Coronary artery (tissue), 2 donors: ENCODE measurements around the gene ZNF621.
A peak's percentile ranks its signal among the peaks of the same experiment; 100 is the strongest.

ENCODE experiments used
- DNase-seq: peaks from one replicate; pipeline ENCODE4 v3.0.0-alpha.2; 2017; ENCODE audit warnings: low spot score
- H3K27ac ChIP-seq, 2 donors: fragments of 200-600 bp; sonication (generic); one replicate each; pipeline ENCODE4 v1.5.1; 2016 to 2019
- H3K4me3 ChIP-seq: fragments of 200-600 bp; sonication (generic); 2 replicates; pipeline ENCODE4 v1.5.1; 2016; ENCODE audit warnings: mild to moderate bottlenecking, moderate library complexity
- TF ChIP-seq, protein P1 (sequence below): fragments of 200-600 bp; sonication (generic); IDR thresholded peaks from one replicate; pipeline ENCODE4 v1.5.1; 2019; ENCODE audit warnings: antibody characterized with exemption

The ZNF621 gene

DNA sequence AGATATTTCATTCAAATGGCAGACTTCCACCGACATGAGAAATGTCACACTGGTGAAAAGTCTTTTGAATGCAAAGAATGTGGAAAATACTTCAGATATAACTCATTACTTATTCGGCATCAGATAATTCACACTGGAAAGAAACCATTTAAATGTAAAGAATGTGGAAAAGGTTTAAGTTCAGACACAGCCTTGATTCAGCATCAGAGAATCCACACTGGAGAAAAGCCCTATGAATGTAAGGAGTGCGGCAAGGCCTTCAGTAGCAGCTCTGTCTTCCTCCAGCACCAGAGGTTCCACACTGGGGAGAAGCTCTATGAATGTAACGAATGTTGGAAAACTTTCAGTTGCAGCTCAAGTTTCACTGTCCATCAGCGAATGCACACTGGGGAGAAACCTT lies 8.6 kb upstream of the ZNF621 start:
- no peak for DNase-seq
- TF ChIP-seq, protein P1, sequence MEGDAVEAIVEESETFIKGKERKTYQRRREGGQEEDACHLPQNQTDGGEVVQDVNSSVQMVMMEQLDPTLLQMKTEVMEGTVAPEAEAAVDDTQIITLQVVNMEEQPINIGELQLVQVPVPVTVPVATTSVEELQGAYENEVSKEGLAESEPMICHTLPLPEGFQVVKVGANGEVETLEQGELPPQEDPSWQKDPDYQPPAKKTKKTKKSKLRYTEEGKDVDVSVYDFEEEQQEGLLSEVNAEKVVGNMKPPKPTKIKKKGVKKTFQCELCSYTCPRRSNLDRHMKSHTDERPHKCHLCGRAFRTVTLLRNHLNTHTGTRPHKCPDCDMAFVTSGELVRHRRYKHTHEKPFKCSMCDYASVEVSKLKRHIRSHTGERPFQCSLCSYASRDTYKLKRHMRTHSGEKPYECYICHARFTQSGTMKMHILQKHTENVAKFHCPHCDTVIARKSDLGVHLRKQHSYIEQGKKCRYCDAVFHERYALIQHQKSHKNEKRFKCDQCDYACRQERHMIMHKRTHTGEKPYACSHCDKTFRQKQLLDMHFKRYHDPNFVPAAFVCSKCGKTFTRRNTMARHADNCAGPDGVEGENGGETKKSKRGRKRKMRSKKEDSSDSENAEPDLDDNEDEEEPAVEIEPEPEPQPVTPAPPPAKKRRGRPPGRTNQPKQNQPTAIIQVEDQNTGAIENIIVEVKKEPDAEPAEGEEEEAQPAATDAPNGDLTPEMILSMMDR = no peak
- no peak overlapping the region for H3K4me3 ChIP-seq
- H3K27ac ChIP-seq = no peak overlapping the region

DNA sequence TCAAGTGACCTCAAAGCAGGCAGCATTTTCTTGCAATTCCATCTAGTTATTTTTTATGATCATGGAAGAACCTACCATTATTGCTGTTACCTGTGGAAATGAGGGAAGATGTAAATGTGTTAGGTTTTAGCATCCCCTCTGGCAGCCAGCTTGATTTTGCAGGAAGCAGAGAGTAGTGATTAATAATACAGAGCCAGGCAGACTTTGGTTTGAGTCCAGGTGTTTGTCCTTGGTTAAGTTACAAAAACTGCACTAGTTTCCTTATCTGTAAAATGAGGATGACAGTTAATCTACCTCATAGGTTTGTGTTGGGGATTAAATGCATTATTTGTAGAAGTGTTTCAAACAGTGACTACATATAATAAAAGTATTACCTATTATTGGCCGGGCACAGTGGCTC lies 6.7 kb upstream of the ZNF621 start:
- DNase-seq = no peak
- no peak overlapping the region for H3K4me3 ChIP-seq
- TF ChIP-seq, protein P1 = no peak
- H3K27ac ChIP-seq = no peak overlapping the region

DNA sequence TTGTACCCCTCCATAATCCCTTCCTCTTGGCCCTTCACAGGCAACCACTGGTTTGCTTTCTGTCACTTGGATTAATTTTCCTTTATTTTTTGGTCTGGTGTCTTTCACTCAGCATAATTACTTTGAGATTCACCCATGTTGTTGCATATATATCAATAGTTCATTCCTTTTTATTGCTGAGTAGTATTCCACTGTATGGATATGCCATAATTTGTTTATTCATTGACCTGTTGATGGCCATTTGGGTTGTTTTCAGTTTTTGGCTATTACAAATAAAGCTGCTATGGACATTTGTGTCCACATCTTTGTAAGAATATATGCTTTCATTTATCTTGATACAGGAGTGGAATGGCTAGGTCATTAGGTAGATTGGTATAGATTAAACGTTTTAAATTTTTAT lies 5.9 kb upstream of the ZNF621 start:
- Histone ChIP-seq H3K27ac (no peak overlapping the region), H3K4me3 (no peak overlapping the region)
- TF ChIP-seq, protein P1 = no peak
- no peak for DNase-seq

DNA sequence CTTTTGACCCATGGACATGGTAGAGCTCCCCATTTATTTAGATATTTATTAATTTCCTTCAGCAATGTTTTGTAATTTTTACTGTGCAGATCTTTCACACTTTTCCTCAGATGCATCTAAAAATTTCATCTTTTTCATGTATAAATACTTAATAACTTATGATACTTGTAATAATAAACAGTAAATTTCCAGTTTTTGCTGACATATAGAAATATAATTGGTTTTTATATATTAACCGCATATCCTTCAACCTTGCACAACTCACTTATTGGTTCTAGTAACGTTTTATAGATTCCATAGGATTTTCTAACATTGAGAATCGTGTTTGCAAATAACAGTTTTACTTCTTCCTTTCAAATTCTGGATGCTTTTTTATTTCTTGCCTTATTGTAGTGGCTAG lies 3.5 kb upstream of the ZNF621 start:
- TF ChIP-seq, protein P1 = no peak
- DNase-seq = no peak
- H3K27ac ChIP-seq = no peak overlapping the region
- no peak overlapping the region for H3K4me3 ChIP-seq

DNA sequence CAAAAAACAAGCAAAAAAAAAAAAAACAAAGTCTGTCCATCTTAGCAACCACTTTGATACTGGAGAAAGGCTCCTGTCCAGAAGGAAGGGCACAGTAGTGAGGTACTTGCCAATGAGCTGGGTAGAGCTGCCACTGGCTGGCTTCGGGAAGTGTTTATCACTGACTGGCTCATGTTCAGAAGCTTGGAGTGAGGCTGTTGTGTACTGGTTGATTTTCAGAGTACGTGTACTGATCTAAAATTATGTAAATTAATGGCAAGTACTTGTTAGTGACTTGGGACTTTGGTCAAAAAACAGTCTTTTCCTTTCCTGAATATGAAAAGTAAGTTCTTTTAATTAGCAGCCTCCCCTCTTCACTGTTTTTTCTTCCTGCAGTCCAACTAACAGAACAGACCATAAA lies 979 bp upstream of the ZNF621 start:
- TF ChIP-seq, protein P1 = no peak
- Histone ChIP-seq H3K27ac (peak overlapping the region in 1 of 2 donors; percentile 89), H3K4me3 (no peak overlapping the region)
- DNase-seq = no peak

DNA sequence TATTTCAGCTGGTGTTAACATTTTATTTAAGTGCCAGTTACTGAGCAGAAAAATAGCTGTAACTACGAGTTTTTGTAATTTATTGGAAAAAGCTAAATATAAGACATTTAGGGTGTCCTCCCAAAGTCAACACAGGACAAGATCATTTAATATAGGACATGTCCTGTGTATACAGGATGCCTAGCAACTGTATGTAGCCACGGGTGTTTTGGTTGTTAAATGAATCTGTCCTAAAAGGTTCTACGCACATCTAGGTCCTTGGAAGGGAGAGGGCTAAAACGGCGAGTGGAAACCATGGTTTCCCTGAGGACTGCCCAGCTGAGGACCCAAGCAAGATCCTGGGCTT lies 565 bp upstream of the ZNF621 start:
- TF ChIP-seq, protein P1 = no peak
- H3K4me3 ChIP-seq = peak overlapping the region; percentile 86
- DNase-seq = no peak
- peak overlapping the region; percentile 81 to 89 for H3K27ac ChIP-seq

DNA sequence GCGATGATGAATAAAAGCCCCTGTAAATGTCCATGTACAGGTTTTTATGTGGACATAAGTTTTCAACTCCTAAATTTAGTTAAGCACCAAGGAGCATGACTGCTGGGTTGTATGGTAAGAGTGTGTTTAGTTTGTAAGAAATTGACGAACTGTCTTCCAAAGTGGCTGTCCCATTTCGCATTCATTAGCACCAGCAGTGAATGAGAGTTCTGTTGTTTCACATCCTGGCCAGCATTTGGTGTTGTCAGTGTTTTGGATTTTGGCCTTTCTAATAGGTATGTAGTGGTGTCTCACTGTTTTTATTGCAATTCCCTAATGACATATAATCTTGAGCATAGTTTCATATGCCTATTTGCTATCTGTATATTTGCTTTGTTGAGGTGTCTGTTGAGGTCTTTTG lies 3.7 kb downstream of the ZNF621 start:
- Histone ChIP-seq H3K27ac (no peak overlapping the region), H3K4me3 (no peak overlapping the region)
- TF ChIP-seq, protein P1 = no peak
- DNase-seq = no peak
